HEK293T (cell line): ENCODE data around the gene GHR.

ENCODE experiments used
- CTCF ChIA-PET: fragments of 350-600 bp; formaldehyde crosslinking; extraction: SDS; loops from one replicate; lab custom pipeline; 2021; ENCODE audit warnings: antibody characterized with exemption, inconsistent platforms; lab: Yijun Ruan, JAX
- POLR2A ChIA-PET: fragments of 350-600 bp; formaldehyde crosslinking; extraction: SDS; loops from one replicate; lab custom pipeline; 2020; ENCODE audit warnings: antibody characterized with exemption, inconsistent platforms; lab: Yijun Ruan, JAX
- DNase-seq: peaks from one replicate; pipeline ENCODE4 v3.0.0; 2012; ENCODE audit warnings: mixed read lengths; ENCODE audit errors: extremely low spot score
- ARNT ChIP-seq: fragments of 450-650 bp; IDR thresholded peaks from 2 replicates; pipeline ENCODE4 v1.6.1; 2017; ENCODE audit warnings: mild to moderate bottlenecking
- BHLHE40 ChIP-seq: fragments of 450-650 bp; IDR thresholded peaks from 2 replicates; pipeline ENCODE4 v1.6.1; 2016; ENCODE audit warnings: mild to moderate bottlenecking, moderate library complexity, borderline replicate concordance
- CTBP1 ChIP-seq: fragments of 450-650 bp; IDR thresholded peaks from 2 replicates; pipeline ENCODE4 v1.6.1; 2016; ENCODE audit warnings: borderline replicate concordance
- ELF4 ChIP-seq: fragments of 450-650 bp; IDR thresholded peaks from 2 replicates; pipeline ENCODE4 v1.6.1; 2017; ENCODE audit warnings: antibody characterized with exemption
- FOXA1 ChIP-seq: fragments of 450-650 bp; IDR thresholded peaks from 2 replicates; pipeline ENCODE4 v1.6.1; 2016; ENCODE audit warnings: mild to moderate bottlenecking
- FOXK2 ChIP-seq: fragments of 450-650 bp; IDR thresholded peaks from 2 replicates; pipeline ENCODE4 v1.6.1; 2016; ENCODE audit warnings: mild to moderate bottlenecking
- FOXM1 ChIP-seq: fragments of 450-650 bp; IDR thresholded peaks from 2 replicates; pipeline ENCODE4 v1.6.1; 2017; ENCODE audit warnings: mild to moderate bottlenecking, borderline replicate concordance
- HDGF ChIP-seq: fragments of 450-650 bp; IDR thresholded peaks from 2 replicates; pipeline ENCODE4 v1.6.1; 2017; ENCODE audit warnings: antibody characterized with exemption, borderline replicate concordance
- L3MBTL2 ChIP-seq: fragments of 450-650 bp; conservative IDR thresholded peaks from 2 replicates; pipeline ENCODE4 v1.6.1; 2016; ENCODE audit warnings: mild to moderate bottlenecking
- LEF1 ChIP-seq: fragments of 450-650 bp; IDR thresholded peaks from 2 replicates; pipeline ENCODE4 v1.6.1; 2017; ENCODE audit warnings: mild to moderate bottlenecking, borderline replicate concordance
- NFRKB ChIP-seq: fragments of 450-650 bp; IDR thresholded peaks from 2 replicates; pipeline ENCODE4 v1.6.1; 2016; ENCODE audit warnings: mild to moderate bottlenecking, moderate library complexity
- PKNOX1 ChIP-seq: fragments of 450-650 bp; IDR thresholded peaks from 2 replicates; pipeline ENCODE4 v1.6.1; 2016
- SP1 ChIP-seq: fragments of 450-650 bp; IDR thresholded peaks from 2 replicates; pipeline ENCODE4 v1.6.1; 2017
- SUZ12 ChIP-seq: fragments of 450-650 bp; IDR thresholded peaks from 2 replicates; pipeline ENCODE4 v1.6.1; 2016; ENCODE audit warnings: mild to moderate bottlenecking
- TARDBP ChIP-seq: fragments of 450-650 bp; IDR thresholded peaks from 2 replicates; pipeline ENCODE4 v1.6.1; 2016
- ZNF384 ChIP-seq: fragments of 450-650 bp; IDR thresholded peaks from 2 replicates; pipeline ENCODE4 v1.6.1; 2016

GHR gene

DNA sequence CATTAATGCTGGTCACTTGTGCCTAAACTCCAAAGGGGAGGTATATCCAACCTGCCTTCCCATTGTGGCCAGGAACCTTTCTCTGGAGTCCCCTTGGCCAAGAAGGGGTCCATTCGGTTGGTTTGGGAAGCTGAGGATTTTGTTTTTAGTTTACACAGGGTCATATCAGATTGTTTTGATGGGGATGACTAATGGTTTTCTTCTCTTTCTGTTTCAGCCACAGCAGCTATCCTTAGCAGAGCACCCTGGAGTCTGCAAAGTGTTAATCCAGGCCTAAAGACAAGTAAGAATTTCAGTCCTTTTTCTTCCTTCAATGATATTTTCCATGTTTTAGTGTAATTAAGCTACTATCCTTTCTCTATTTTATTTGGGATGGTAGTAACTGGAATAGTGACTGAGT, 205.6 kb downstream of the GHR start:
- TF ChIP-seq ELF4 = no peak
- no peak for TF ChIP-seq SUZ12
- no peak for TF ChIP-seq L3MBTL2
- TF ChIP-seq FOXM1 = no peak
- TF ChIP-seq LEF1 = no peak
- no peak for TF ChIP-seq FOXK2
- no peak for TF ChIP-seq BHLHE40
- no peak for TF ChIP-seq TARDBP
- no peak for TF ChIP-seq ARNT
- no peak for TF ChIP-seq NFRKB
- TF ChIP-seq HDGF = no peak
- TF ChIP-seq ZNF384 = no peak
- DNase-seq = no peak
- ChIA-PET POLR2A (no interaction called here), CTCF (no interaction called here)

DNA sequence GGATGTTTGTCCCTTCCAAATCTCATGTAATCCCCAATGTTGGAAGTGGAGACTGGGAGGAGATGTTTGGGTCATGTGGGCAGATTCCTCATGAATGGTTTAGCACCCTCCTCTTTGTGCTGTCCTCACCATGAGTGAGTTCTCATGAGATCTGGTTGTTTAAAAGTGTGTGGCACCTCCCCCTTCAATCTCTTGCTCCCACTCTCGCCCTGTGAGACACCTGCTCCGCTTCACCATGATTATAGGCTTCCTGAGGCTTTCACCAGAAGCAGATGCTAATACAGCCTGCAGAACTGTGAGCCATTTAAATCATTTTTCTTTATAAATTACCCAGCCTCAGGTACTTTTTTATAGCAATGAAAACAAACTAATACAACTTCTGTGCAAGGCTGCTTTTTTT, 206.0 kb downstream of the GHR start:
- DNase-seq = no peak
- ChIA-PET POLR2A (no interaction called here), CTCF (no interaction called here)
- TF ChIP-seq FOXA1 = no peak
- no peak for TF ChIP-seq NFRKB
- TF ChIP-seq L3MBTL2 = no peak
- TF ChIP-seq ZNF384 = no peak
- TF ChIP-seq ARNT = no peak
- no peak for TF ChIP-seq BHLHE40

DNA sequence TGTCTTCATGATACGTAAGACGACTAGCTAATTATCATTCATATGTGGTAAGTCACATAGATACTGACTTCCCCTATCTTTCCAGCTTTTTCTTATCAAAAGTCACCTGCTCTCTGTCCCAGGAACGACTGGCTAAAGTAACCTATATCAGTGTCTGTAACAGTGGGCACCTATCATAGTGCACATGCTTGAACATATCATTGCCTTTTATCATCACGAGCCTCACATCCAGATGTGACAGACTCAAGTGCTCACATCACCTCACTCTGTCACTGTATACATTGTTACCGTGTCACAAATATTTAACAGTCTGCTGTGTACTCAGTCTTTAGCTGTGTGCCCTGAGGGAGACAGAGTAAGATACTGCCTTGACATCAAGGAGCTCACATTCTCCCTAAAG, 208.0 kb downstream of the GHR start:
- no peak for DNase-seq
- CTCF ChIA-PET = no interaction called here
- POLR2A ChIA-PET = no interaction called here
- no peak for TF ChIP-seq SUZ12
- no peak for TF ChIP-seq FOXK2
- no peak for TF ChIP-seq L3MBTL2
- no peak for TF ChIP-seq LEF1
- no peak for TF ChIP-seq ARNT
- TF ChIP-seq SP1 = no peak
- no peak for TF ChIP-seq ELF4
- TF ChIP-seq FOXM1 = no peak
- no peak for TF ChIP-seq NFRKB
- TF ChIP-seq BHLHE40 = no peak
- no peak for TF ChIP-seq FOXA1

GRCh38 chr5:42632354-42632900, 209.2 kb downstream of the GHR start:
- ChIA-PET POLR2A (no interaction called here), CTCF (no interaction called here)
- TF ChIP-seq ARNT (no peak), CTBP1 (no peak), FOXM1 (no peak), L3MBTL2 (no peak), TARDBP (no peak), HDGF (no peak), SP1 (no peak), PKNOX1 (no peak), SUZ12 (no peak), NFRKB (no peak), FOXK2 (no peak)
- no peak for DNase-seq

GRCh38 chr5:42634575-42634974, 211.3 kb downstream of the GHR start:
- DNase-seq = no peak
- CTCF ChIA-PET = no interaction called here
- TF ChIP-seq CTBP1 (no peak), LEF1 (no peak), FOXK2 (no peak), TARDBP (no peak), SUZ12 (no peak), FOXA1 (no peak), NFRKB (no peak), BHLHE40 (no peak)
- POLR2A ChIA-PET = no interaction called here

DNA sequence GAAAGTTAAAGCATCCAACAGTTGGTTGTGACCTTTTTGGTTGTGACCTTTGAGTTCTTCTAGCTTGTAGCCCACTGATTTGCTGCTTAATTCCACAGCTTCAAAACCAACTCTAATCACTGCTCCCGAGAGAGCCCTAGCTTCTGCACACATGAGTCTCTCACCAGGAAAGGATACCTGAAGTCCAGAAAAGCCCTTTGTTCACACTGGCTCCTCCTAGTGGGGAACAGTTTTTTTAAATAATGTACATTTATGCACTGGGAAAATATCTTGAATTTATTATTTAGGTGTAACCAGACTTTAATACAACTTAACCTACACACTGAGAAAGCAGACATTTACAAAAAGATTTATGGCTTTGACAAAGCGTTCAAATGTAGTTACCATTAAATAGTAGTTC, 213.2 kb downstream of the GHR start:
- ChIA-PET CTCF (no interaction called here), POLR2A (no interaction called here)
- TF ChIP-seq L3MBTL2 = no peak
- no peak for TF ChIP-seq ELF4
- no peak for TF ChIP-seq FOXA1
- TF ChIP-seq FOXK2 = no peak
- no peak for TF ChIP-seq LEF1
- no peak for TF ChIP-seq ZNF384
- TF ChIP-seq CTBP1 = no peak
- no peak for TF ChIP-seq PKNOX1
- no peak for TF ChIP-seq FOXM1
- no peak for TF ChIP-seq TARDBP
- peak; percentile 17 for DNase-seq

DNA sequence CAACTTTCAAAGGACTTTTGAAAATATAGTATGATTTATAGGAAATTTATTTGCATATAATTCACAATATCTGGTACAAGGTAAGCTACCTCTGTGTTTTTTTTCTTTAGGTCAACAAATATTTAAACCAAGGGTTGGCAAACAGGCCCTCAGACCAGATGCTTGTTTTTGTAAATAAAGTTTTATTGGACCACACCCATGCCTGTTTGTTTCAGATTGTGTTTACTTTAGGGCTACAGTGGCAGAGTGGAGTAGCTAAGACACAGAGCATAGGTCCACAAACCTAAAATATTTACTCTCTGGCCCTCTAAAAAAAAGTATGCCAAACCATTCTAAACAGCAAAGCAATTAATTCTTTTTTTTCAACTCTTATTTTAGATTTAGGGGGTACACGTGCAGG, 213.7 kb downstream of the GHR start:
- TF ChIP-seq LEF1 (no peak), PKNOX1 (no peak), L3MBTL2 (no peak), FOXM1 (no peak), FOXK2 (no peak)
- CTCF ChIA-PET = no interaction called here
- POLR2A ChIA-PET = no interaction called here
- no peak for DNase-seq
